A549 treated with AZD9567 at 1 μM for 4 hours (cell line): ENCODE data around the gene SYT1. TPM values are rescaled to one million over a fixed set of nuclear protein-coding genes. Genes with fewer than 3 reads are reported as not detected.

ENCODE experiments used
- total RNA-seq: library from RNA; stranded (reverse); fragments of 200-300 nt; extraction: Qiagen RNA extraction; gene quantifications from 5 replicates; pipeline ENCODE4 v1.2.3, GENCODE V29; 2022; ENCODE audit not compliant: insufficient read depth

The SYT1 gene
- 4.4 to 6.4 TPM (median 5.0 TPM) in 5 replicates for total RNA-seq

GRCh38 chr12:78864403-78864869 lies at the start of gene SYT1:
TSS of gene SYT1 (plus strand) at chr12:78864774.

